HUDEP-2 (cell line): ENCODE data around the gene PRAMEF17.
"Not testable (repeated sequence)": the region's sequence is repeated elsewhere in the genome, so short reads cannot be mapped to it uniquely, and the experiment has no call there.

Source experiments
- DNase-seq, 76 experiments: peaks; one replicate each; lab custom pipeline; 2025; ENCODE audit not compliant: unreplicated experiment in 76 of 76; lab: John Stamatoyannopoulos, UW

The PRAMEF17 gene

DNA sequence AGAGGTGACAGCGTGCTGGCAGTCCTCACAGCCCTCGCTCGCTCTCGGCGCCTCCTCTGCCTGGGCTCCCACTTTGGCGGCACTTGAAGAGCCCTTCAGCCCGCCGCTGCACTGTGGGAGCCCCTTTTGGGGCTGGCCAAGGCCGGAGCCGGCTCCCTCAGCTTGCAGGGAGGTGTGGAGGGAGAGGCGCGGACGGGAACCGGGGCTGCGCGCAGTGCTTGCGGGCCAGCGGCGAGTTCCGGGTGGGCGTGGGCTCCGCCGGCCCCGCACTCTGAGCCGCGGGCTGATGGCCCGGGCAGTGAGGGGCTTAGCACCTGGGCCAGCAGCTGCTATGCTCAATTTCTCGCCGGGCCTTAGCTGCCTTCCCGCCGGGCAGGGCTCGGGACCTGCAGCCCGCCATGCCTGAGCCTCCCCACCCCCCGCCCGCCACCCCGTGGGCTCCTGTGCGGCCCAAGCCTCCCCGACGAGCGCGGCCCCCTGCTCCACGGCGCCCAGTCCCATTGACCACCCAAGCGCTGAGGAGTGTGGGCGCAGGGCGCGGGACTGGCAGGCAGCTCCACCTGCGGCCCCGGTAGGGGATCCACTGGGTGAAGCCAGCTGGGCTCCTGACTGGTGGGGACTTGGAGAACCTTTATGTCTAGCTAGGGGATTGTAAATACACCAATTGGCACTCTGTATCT, 49.8 kb downstream of the PRAMEF17 start:
- not testable (repeated sequence) for DNase-seq
